GM18907 (cell line): Measurements from ENCODE around the gene CPA4.
"Not testable (repeated sequence)": the region's sequence is repeated elsewhere in the genome, so short reads cannot be mapped to it uniquely, and the experiment has no call there.

Experiments used
- ATAC-seq: cut with Tn5 transposase; IDR thresholded peaks from one replicate; pipeline ENCODE4 v1.9.1; 2021; ENCODE audit warnings: mild to moderate bottlenecking, moderate library complexity; ENCODE audit not compliant: unreplicated experiment

The CPA4 gene

GRCh38 chr7:130292682-130293257 is at the start of gene CPA4:
TSS of gene CPA4 (plus strand) at chr7:130293161. CDS start at chr7:130293181, 20 bp downstream.
- ATAC-seq, result peak; percentile 28

- ATAC-seq, result not testable (repeated sequence)
Measured at GRCh38 chr7:130243486-130243885, 49.5 kb upstream of the CPA4 start.

GRCh38 chr7:130246491-130246890 is 46.5 kb upstream of the CPA4 start:
- ATAC-seq, result not testable (repeated sequence)

GRCh38 chr7:130248842-130249241 is 44.1 kb upstream of the CPA4 start:
- not testable (repeated sequence) for ATAC-seq

- not testable (repeated sequence) for ATAC-seq
Measured at GRCh38 chr7:130249626-130250025, 43.3 kb upstream of the CPA4 start.

GRCh38 chr7:130254555-130254954 is 38.4 kb upstream of the CPA4 start:
- ATAC-seq, result no peak

GRCh38 chr7:130256704-130257103 is 36.3 kb upstream of the CPA4 start:
- no peak for ATAC-seq

- no peak for ATAC-seq
Measured at GRCh38 chr7:130258494-130259078, 34.4 kb upstream of the CPA4 start.

GRCh38 chr7:130262448-130262847 is 30.5 kb upstream of the CPA4 start:
- no peak for ATAC-seq

GRCh38 chr7:130263130-130263529 is 29.8 kb upstream of the CPA4 start:
- ATAC-seq, result no peak

- ATAC-seq, result no peak
Measured at GRCh38 chr7:130266258-130266960, 26.6 kb upstream of the CPA4 start, which contains the start of gene CPA2. TSS of gene CPA2 (plus strand) at chr7:130266863. CDS start at chr7:130266882, 19 bp downstream.

GRCh38 chr7:130266961-130267321 is 26.0 kb upstream of the CPA4 start:
- ATAC-seq, result no peak

- no peak for ATAC-seq
Measured at GRCh38 chr7:130268463-130269317, 24.3 kb upstream of the CPA4 start.

GRCh38 chr7:130269318-130269694 is 23.7 kb upstream of the CPA4 start:
- no peak for ATAC-seq

- ATAC-seq, result no peak
Measured at GRCh38 chr7:130270947-130271800, 21.8 kb upstream of the CPA4 start.

- ATAC-seq, result no peak
Measured at GRCh38 chr7:130272381-130273080, 20.4 kb upstream of the CPA4 start.

GRCh38 chr7:130273081-130273932 is 19.7 kb upstream of the CPA4 start:
- no peak for ATAC-seq

- no peak for ATAC-seq
Measured at GRCh38 chr7:130273933-130274255, 19.1 kb upstream of the CPA4 start.

- no peak for ATAC-seq
Measured at GRCh38 chr7:130274296-130274695, 18.7 kb upstream of the CPA4 start.
